ENCODE measurements around the gene FNTB.

Gene FNTB

DNA sequence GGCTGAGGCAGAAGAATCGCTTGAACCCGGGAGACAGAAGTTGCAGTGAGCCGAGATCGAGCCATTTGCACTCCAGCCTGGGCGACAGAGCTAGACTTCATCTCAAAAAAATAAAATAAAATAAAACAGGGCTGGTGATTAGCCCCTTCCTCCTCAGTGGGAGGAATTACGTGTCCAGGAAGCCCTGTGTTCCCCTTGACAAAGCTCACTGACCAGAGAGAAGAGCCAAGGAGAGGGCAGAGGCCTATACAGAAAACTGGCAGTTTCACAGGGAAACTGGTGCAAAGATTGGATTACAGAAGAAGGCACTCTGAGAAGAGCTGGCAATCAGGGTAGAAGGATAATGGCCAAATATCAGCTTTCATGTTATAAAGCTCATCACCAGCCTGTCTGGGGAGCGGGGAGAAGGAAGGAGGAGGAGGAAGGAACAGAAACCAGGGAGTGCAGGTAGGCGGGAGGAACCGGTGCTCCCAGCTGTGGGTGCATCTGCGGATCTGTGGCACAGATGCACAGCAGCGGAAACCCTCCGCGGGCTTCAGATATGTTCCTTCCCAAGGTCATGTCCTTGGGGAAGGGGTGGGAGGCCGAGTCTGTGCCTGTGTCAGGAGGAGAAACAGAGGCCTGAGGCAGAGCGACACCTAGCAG lies 21.2 kb upstream of the FNTB start:
- peaks cover 14% of the 10 kb centered on the region for H3K4me1 Mint-ChIP-seq
- H3K27ac Mint-ChIP-seq: no peak overlapping the region
- H3K27me3 Mint-ChIP-seq: no peaks in the 10 kb centered on the region
- no peak overlapping the region for H3K4me3 Mint-ChIP-seq
- H3K9me3 Mint-ChIP-seq: no peaks in the 10 kb centered on the region
- peaks cover 3% of the 10 kb centered on the region for H3K36me3 Mint-ChIP-seq

DNA sequence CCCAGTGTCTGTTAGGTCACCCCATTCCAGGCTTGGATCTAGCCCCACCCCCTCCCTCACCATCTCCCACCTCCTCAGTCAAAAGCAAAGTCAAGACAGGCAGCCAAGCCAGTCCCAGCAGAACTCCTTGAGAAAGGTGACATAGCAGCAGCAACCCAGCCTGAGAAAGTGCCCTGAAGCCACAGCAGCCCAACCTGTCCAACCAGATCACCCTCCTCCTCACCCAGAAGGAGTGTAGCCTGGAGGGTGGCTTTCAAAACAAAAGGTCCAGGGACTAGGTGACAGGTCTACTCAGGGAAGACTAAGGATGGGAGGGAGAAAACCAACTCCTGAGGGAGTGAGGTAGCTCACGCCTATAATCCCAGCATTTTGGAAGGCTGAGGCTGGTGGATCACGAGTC lies 19.7 kb upstream of the FNTB start:
- Mint-ChIP-seq H3K27me3 (no peaks in the 10 kb centered on the region), H3K36me3 (peaks cover 3% of the 10 kb centered on the region), H3K4me1 (peaks cover 21% of the 10 kb centered on the region), H3K27ac (no peak overlapping the region), H3K9me3 (no peaks in the 10 kb centered on the region), H3K4me3 (no peak overlapping the region)

DNA sequence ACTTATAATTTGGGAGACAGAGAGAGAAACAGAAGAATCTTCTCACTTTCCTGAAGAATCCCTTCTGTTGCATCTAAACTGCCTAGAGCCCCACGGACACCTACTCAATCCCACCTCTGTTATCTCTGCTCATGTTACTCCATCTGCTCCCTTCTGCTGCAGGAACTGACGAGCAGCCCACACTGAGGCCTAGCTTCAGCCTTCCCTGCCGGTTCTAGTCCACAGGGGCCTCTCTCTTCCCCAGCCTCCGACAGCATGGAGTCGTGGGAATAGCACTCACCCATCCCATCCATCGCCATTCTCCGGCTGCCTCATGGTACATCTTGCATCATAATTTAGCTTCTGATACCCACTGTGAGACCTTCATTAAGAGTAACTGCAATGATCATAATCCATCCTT lies 18.5 kb upstream of the FNTB start:
- H3K9me3 Mint-ChIP-seq: no peaks in the 10 kb centered on the region
- no peak overlapping the region for H3K4me3 Mint-ChIP-seq
- H3K36me3 Mint-ChIP-seq: peaks cover 3% of the 10 kb centered on the region
- H3K27me3 Mint-ChIP-seq: no peaks in the 10 kb centered on the region
- no peak overlapping the region for H3K27ac Mint-ChIP-seq
- peaks cover 21% of the 10 kb centered on the region for H3K4me1 Mint-ChIP-seq

DNA sequence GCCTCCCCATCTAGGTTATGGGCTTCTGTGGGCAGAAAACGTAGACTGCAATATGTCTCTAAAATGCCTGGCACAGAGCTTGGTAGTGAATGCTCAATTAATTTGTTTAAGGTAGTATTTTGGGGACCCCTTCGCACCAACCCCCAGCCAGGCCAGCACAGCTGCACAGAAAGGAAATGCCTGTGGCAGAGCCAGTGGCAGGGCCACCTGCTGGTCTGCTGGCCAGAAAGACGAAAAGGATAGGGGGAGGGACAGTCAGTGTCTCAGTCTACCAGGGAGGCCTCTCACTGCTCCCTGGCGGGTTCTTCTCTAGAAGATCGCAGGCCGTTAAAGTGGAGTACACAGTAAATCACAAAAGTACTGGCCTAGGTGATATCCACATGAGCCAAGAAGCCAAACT lies 18.0 kb upstream of the FNTB start:
- Mint-ChIP-seq H3K27ac (no peak overlapping the region), H3K36me3 (peaks cover 3% of the 10 kb centered on the region), H3K4me3 (no peak overlapping the region), H3K27me3 (no peaks in the 10 kb centered on the region), H3K4me1 (peaks cover 21% of the 10 kb centered on the region), H3K9me3 (no peaks in the 10 kb centered on the region)

DNA sequence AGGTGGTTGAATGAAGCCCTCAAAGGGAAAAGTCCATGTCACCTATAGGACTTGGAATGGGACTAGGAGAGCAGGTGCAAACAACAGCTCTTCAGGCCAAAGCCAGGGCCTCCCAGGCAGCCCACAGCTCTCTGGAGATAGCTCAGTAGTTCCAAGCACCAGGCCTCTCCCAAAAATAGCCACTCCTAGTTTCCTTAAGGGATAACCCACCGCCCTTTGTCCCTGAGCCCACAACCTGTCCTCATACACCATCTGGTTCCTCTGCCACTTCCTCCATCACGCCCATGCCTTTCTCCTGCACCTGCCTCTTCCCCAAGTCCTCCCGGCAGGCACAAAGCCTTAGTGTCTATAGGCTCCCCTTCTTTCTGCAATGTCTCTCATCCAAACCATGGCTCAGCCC lies 16.7 kb upstream of the FNTB start:
- H3K4me3 Mint-ChIP-seq: no peak overlapping the region
- peaks cover 18% of the 10 kb centered on the region for H3K4me1 Mint-ChIP-seq
- no peak overlapping the region for H3K27ac Mint-ChIP-seq
- H3K36me3 Mint-ChIP-seq: no peaks in the 10 kb centered on the region
- no peaks in the 10 kb centered on the region for H3K27me3 Mint-ChIP-seq
- no peaks in the 10 kb centered on the region for H3K9me3 Mint-ChIP-seq

DNA sequence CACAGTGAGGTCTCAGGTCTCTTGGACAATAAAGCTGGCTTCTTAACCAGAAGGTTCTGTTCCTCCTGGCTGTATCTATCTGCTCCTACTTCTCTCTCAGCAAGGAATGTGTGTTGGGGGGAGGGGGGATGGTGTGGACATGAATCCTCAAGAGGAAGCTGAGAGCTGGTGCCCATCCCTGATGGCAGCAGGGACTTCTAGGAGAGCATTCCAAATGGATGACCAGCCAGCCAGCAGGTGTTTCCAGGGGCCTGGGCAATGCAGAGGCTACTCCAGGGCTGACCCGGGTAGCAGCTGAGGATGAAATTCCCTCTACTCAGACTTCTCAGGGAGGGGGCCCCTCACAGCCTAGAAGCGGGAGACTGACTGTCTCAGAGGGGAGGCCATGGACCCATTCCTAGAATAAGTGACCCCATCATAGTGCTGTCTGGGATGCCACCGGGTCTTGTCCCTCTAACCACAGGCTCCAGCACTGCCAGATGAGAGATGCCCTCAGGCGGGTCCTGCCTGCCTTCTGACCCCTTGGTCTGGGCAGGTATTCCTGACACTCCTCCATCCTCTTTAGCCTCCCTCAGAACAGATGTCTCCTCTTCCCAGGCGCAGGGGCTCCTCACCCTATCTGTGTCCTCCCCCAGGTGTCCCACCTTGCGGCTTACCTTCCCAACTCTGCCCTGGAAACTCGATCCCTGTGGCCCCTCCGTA lies 15.8 kb upstream of the FNTB start:
- Mint-ChIP-seq H3K27ac (peak overlapping the region; percentile 41), H3K4me1 (peaks cover 18% of the 10 kb centered on the region), H3K27me3 (no peaks in the 10 kb centered on the region), H3K36me3 (no peaks in the 10 kb centered on the region), H3K9me3 (no peaks in the 10 kb centered on the region), H3K4me3 (peak overlapping the region; percentile 62)

DNA sequence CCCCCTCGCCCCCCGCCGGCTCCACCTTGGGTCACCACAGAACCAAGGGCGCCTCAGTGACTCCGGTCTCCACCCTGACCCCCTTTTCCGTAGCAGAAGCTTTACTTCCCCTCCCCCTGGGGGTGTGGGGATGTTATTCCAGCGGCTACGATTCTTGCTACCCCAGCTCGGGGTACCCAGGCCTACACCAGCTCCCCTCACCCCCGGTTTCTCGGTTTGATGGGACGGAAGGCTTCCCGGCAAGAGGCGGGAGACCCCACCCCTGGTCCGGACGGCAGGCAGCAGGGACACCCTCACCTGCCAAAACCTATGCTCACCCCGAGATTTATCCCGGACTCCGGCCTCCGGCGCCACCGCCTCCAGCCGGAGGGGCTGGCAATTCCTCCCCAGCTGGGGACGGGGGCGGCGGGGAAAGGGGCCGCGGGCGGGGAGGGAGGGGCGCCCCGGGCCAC lies 15.2 kb upstream of the FNTB start:
- Mint-ChIP-seq H3K4me1 (peaks cover 18% of the 10 kb centered on the region), H3K27me3 (no peaks in the 10 kb centered on the region), H3K9me3 (no peaks in the 10 kb centered on the region), H3K36me3 (no peaks in the 10 kb centered on the region), H3K4me3 (peak overlapping the region; percentile 63), H3K27ac (peak overlapping the region; percentile 41)

DNA sequence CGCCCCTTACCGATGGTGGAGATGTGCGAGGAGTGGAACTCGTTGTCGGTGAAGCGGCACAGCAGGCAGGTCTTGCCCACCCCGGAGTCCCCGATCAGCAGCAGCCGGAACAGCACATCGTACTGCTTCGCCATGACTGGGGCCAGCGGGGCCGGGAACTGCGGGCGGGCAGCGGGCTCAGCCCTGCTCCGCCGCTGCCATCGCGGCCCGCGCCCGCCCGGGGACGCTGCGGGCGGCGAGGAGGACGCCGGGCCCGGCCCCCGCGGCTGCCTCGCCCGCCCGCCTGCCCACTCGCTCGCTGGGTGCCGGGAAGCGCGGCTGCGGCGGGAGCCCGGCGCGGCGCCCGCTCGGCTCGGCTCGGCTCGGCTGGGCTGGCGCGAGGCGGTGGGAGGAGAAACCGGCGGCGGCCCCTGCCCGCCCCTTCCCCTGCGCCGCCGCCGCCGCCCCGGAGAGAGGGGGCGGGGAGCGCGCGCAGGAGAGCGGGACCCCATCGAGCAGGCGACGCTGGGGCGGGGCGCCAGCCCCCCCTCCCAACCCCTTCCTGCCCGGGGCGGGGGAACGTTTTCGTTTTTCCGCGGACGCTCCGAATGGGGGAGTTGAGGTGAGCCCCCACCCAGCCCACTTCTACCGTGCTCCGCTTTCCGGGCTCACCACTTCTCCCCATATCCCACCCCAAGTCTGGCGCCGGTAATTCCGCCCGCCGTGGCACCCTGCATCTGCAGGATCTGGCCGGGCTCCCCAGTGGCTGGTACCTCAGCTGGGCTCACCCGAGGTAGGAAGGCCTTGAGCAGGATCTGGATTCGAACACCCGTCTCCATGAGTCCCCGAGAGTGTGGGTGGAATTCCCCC lies 14.5 kb upstream of the FNTB start, which contains the start of gene RAB15:
Gene RAB15, minus strand, starts transcription at position 394 of the 849 bp plus-strand sequence. Its CDS starts 260 bp downstream, at position 134.
- H3K4me1 Mint-ChIP-seq: peaks cover 18% of the 10 kb centered on the region
- peak within 1 kb of the TSS; percentile 84 for H3K4me3 Mint-ChIP-seq
- H3K27me3 Mint-ChIP-seq: no peaks in the 10 kb centered on the region
- H3K36me3 Mint-ChIP-seq: no peaks in the 10 kb centered on the region
- H3K9me3 Mint-ChIP-seq: no peaks in the 10 kb centered on the region
- peak within 1 kb of the TSS; percentile 59 for H3K27ac Mint-ChIP-seq

DNA sequence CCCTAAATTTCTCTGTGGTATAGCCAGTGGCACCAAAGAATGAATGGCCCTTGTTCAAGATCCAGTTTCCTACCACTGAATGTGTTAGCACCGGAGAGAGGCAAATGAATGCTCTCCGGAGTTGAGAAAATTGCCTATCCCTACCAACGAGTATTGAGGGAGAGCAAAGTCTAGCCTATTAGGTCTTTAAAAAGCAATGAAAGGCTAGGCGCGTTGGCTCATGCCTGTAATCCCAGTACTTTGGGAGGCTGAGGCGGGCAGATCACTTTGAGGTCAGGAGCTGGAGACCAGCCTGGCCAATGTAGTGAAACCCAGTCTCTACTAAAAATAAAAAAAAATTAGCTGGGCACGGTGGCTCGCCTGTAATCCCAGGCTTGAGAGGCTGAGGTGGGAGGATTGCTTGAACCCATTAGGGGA lies 13.7 kb upstream of the FNTB start:
- no peak overlapping the region for H3K27ac Mint-ChIP-seq

DNA sequence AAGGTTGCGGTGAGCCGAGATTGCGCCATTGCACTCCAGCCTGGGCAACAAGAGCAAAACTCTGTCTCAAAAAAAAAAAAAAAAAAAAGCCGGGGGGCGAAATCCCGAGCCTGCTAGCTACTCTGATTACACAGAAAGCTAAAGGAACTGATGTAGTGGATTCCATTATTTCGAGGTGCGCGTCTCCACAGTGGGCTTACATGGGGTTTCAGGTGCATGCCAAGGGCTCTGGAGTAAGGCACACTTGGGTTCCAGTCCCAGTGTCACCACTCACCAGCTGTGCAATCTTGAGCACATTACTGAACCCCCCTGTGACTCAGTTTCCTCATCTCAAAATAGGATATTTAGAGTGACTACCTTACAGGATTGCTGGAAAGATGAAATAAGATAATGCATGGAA lies 12.9 kb upstream of the FNTB start:
- Mint-ChIP-seq H3K27ac (no peak overlapping the region), H3K9me3 (no peaks in the 10 kb centered on the region), H3K4me1 (peaks cover 8% of the 10 kb centered on the region), H3K27me3 (no peaks in the 10 kb centered on the region), H3K36me3 (no peaks in the 10 kb centered on the region), H3K4me3 (no peak overlapping the region)

More for the DNA sequence above, 13.7 kb upstream of the FNTB start:
- H3K27me3 Mint-ChIP-seq: no peaks in the 10 kb centered on the region
- H3K9me3 Mint-ChIP-seq: no peaks in the 10 kb centered on the region
- H3K4me1 Mint-ChIP-seq: peaks cover 14% of the 10 kb centered on the region
- H3K36me3 Mint-ChIP-seq: no peaks in the 10 kb centered on the region
- H3K4me3 Mint-ChIP-seq: peak overlapping the region; percentile 84

DNA sequence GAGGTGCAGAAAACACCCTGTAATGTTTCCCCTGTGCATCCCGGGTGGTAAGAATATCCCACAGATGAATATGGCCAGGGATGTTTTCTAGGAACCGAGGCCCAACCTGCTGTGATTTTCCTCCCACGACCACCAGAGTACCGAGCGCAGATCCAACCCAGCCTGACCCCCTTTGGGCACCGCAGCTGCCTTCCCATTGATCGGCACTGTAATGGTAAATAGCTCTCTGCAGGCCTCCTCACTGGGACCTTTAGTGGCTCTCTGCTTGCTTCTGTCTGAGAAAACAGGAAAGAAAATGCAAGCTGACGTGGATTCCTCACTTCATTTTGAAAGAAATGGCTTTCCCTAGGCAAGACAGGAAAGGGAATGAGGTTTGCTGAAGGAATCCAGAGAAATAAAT lies 12.1 kb upstream of the FNTB start:
- no peaks in the 10 kb centered on the region for H3K36me3 Mint-ChIP-seq
- H3K4me1 Mint-ChIP-seq: peaks cover 8% of the 10 kb centered on the region
- H3K27ac Mint-ChIP-seq: no peak overlapping the region
- no peaks in the 10 kb centered on the region for H3K9me3 Mint-ChIP-seq
- H3K4me3 Mint-ChIP-seq: no peak overlapping the region
- no peaks in the 10 kb centered on the region for H3K27me3 Mint-ChIP-seq

DNA sequence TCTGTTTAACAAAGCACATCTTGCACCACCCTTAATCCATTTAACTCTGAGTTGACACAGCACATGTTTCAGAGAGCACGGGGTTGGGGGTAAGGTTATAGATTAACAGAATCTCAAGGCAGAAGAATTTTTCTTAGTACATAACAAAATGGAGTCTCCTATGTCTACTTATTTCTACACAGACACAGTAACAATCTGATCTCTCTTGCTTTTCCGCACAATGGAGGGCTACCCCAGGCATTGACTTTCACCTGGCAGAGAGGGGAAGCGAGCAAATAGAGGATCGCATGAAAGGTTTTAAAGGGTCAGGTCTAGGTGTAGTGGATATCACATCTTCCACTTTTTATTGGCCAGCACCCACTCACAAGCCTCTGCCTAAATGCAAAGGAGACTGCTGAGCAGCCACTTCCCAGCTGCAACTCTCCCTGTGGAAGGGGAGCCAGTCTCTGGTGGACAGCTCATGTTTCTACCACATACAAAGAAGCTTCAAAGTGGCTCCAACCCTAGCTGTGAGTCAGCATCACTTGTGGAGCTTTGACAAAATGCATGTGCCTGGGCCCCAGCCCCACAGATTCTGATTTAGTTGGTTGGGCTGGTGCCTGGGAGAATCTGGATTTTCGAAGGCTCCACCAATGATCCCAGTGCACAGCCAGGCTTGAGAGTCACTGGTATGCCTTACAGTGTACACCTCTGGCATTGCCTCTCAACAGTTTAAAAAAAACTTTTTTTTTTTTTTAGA lies 7.2 kb upstream of the FNTB start:
- H3K9me3 Mint-ChIP-seq: no peaks in the 10 kb centered on the region
- peaks cover 8% of the 10 kb centered on the region for H3K4me1 Mint-ChIP-seq
- H3K27ac Mint-ChIP-seq: no peak overlapping the region
- no peaks in the 10 kb centered on the region for H3K36me3 Mint-ChIP-seq
- H3K4me3 Mint-ChIP-seq: no peak overlapping the region
- no peaks in the 10 kb centered on the region for H3K27me3 Mint-ChIP-seq

DNA sequence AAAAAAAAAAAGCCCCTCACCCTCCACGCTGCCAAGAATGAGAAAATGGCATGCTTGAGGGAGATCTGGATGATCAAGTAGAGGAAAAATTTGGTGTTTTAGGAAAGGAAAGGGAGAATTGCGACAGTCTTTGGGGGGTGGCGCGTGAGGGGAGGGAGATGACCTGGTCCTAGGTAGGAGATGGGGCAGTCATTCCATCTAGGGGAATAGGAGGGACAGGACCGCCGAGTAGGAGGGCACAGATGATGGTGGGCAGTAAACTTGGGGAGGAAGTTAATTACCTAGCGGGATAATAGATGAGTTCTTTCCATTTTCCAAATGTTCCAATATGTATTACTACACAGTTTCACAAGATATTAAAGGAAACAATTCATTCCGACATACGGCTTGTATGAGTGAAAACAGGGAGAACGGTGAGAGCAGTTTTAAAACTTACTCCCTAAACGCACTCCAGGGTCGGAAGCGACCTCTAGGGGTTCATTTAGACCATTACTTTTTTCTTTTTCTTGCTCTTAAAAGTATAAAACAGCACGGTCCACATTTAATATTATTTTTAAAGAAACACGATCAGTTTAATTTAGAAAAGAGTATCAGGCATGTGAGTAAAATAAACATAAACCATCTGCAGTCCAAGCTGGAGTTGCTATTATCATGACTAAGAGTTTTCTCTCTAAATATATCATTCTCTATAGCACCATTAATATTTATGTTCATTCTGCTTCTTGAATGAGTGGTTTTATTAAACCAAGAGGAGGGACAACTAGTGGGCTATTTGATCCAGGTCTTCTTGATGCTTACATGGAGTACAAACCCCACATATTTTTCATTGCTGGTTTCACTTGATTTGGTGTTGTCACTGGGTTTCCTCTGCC lies 3.0 kb upstream of the FNTB start:
- peaks cover 31% of the 10 kb centered on the region for H3K4me1 Mint-ChIP-seq
- no peaks in the 10 kb centered on the region for H3K27me3 Mint-ChIP-seq
- no peaks in the 10 kb centered on the region for H3K36me3 Mint-ChIP-seq
- no peaks in the 10 kb centered on the region for H3K9me3 Mint-ChIP-seq
- no peak overlapping the region for H3K27ac Mint-ChIP-seq
- H3K4me3 Mint-ChIP-seq: peak overlapping the region; percentile 75

DNA sequence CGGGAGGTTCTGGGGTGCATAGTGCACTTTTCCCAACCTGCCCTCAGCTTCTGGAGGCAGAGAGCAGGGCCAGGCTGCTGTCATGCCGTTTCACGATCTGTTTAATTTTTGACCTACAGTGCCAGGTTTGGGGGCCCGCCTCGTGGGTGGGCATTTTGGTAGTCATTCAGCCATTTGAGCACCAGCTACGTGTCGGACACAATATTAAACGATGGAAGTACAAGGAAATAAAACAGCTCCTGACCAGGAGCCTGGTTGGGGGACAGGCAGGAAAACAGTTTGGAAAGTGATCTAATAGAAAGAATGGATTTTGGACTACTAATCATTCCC lies 708 bp downstream of the FNTB start:
- peak overlapping the region; percentile 99 for H3K27ac Mint-ChIP-seq
- no peaks in the 10 kb centered on the region for H3K36me3 Mint-ChIP-seq
- peak overlapping the region; percentile 93 for H3K4me3 Mint-ChIP-seq
- no peaks in the 10 kb centered on the region for H3K9me3 Mint-ChIP-seq
- peaks cover 58% of the 10 kb centered on the region for H3K4me1 Mint-ChIP-seq
- H3K27me3 Mint-ChIP-seq: no peaks in the 10 kb centered on the region

DNA sequence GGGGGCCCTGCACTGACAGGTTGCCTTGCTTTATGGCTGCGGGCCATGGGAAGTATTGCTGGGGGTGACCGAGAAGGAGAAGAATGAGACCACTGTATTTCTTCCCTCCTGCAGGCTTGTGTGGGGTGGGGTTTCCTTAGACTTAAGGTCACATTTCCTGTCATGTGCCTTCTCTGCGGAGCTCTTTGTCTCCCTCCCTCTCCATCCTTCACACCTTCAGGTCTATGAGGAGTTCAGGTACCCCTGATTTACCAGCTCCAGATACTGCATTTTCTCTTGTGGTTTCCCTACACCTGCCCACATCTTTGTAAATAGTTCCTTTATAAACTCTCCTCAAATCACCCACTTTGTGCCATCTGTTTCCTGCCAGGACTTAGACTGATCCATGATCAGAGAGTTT lies 3.6 kb downstream of the FNTB start:
- Mint-ChIP-seq H3K4me3 (no peak overlapping the region), H3K27me3 (no peaks in the 10 kb centered on the region), H3K4me1 (peaks cover 55% of the 10 kb centered on the region), H3K36me3 (peaks cover 3% of the 10 kb centered on the region), H3K27ac (peak overlapping the region; percentile 26), H3K9me3 (no peaks in the 10 kb centered on the region)
